Measurements from ENCODE around the gene ANGPTL8. TPM values are rescaled to one million over a fixed set of nuclear protein-coding genes. Genes with fewer than 3 reads are reported as not detected.

Gene ANGPTL8
- total and polyA plus RNA-seq, 2 of the 13 experiments (the other 11 are each of a cell fraction or from before 2014, with no cell fraction given) = 27.3 to 243 TPM

GRCh38 chr19:11197291-11198174 lies 41.9 kb upstream of the ANGPTL8 start, which contains the start of gene KANK2 (continued):
- TF ChIP-seq ZMAT5 (CRISPR knock-in tag; IDR thresholded peaks at IDR 0.05; ENCODE audit: borderline replicate concordance, low read depth) (no peak), ATF7-NPFF (CRISPR knock-in tag; IDR thresholded peaks at IDR 0.05; ENCODE audit: low read depth) (no peak; the same call in 1 of the 2 replicates), ZMYM4 (CRISPR knock-in tag; IDR thresholded peaks at IDR 0.05) (no peak), IKZF5 (CRISPR knock-in tag; IDR thresholded peaks at IDR 0.05) (no peak), ZNF180 (CRISPR knock-in tag; IDR thresholded peaks at IDR 0.05; ENCODE audit: borderline replicate concordance, low read depth) (no peak), AHR (CRISPR knock-in tag; IDR thresholded peaks at IDR 0.05) (no peak), ZNF382 (CRISPR knock-in tag; IDR thresholded peaks at IDR 0.05; ENCODE audit: borderline replicate concordance) (no peak), ZFP41 (CRISPR knock-in tag; IDR thresholded peaks at IDR 0.05; ENCODE audit: borderline replicate concordance) (no peak), ZNF784 (CRISPR knock-in tag; IDR thresholded peaks at IDR 0.05; ENCODE audit: borderline replicate concordance) (no peak), ZNF281 (CRISPR knock-in tag; IDR thresholded peaks at IDR 0.05; ENCODE audit: borderline replicate concordance) (peak; percentile 91), ZNF263 (CRISPR knock-in tag; IDR thresholded peaks at IDR 0.05) (peak; percentile 93), ATF5 (CRISPR knock-in tag; IDR thresholded peaks at IDR 0.05; ENCODE audit: low read depth) (no peak), TAF15 (IDR thresholded peaks at IDR 0.05; ENCODE audit: low read depth, low read length, poor library complexity, severe bottlenecking) (no peak), CC2D1A (CRISPR knock-in tag; IDR thresholded peaks at IDR 0.05) (no peak), MIXL1 (CRISPR knock-in tag; IDR thresholded peaks at IDR 0.05) (no peak), ZBTB14 (CRISPR knock-in tag; IDR thresholded peaks at IDR 0.05) (no peak), RBM22 (optimal IDR thresholded peaks at IDR 0.05; ENCODE audit: low read length) (no peak), GMEB1 (CRISPR knock-in tag; IDR thresholded peaks at IDR 0.05; ENCODE audit: borderline replicate concordance) (no peak)

All from HepG2 (cell line).